Measurements from ENCODE around the gene FSD1.
A peak's percentile ranks its signal among the peaks of the same experiment; 100 is the strongest.
"Not testable (repeated sequence)": the region's sequence is repeated elsewhere in the genome, so short reads cannot be mapped to it uniquely, and the experiment has no call there.

FSD1 gene

DNA sequence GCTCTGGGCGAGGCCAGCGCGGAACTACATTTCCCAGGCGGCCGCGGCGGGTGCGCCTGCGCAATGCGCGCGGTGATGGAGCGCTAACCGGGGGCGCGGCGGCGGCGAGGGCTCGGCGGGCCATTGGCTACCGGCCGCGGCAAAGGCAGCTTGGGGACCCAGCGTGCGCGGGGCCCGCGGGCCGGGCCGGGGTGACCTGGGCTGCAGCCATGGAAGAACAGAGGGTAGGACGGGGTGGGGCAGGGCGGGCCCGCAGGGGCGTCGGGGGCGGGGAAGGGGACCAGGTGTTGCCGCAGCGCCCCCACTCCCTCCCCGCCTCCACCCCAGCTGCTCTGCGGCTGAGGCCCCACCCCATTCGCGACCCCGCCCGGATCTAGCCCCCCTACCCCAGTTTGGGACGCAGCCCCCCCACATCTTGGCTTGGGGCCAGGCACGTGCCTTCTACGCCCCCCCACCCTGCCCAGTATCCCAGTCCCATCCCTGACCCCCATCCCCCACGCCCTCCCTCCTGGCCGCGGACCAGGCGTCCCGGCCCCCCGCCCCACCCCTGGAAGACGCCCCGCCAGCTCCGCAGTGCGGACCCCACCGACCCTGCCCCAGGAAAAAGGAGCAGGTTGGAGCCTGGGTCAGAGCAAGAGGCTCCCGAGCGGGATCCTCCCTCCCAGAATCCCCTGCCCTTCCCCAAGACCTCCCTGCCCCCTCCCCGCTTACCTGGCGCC, at the start of gene FSD1:
TSS of gene FSD1 (plus strand) at position 61 of the 719 bp plus-strand sequence. CDS start at position 210, 149 bp downstream.
- peak; percentile 37 for DNase-seq

GRCh38 chr19:4256563-4256962, 47.8 kb upstream of the FSD1 start:
- DNase-seq, result no peak

- no peak for DNase-seq
Measured at GRCh38 chr19:4257025-4257424, 47.4 kb upstream of the FSD1 start.

- no peak for DNase-seq
Measured at GRCh38 chr19:4258181-4258580, 46.2 kb upstream of the FSD1 start.

DNA sequence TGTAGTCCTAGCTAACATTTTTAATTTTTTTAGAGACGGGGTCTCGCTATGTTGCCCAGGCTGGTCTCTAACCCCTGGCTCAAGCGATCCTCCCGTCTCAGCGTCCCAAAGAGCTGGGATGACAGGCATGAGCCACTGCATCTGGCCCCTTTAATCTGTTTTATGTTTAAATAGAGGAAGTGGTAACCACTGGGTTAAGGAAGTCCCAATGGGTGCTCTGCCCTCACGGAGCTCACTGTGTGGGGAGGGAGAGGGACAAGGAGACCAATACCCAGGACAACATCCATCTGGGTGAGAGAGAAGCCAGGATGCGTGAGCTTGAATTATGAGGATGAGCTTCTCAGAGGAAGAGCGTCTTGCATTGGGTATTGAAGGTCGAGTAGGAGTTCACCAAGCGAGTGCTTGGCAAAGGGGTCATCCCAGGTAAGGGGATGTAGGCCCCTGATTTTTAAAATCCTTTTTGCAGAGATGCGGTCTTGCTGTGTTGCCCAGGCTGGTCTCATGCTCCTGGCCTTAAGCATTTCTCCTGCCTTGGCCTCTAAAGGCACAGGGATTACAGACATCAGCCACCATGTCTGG, 43.7 kb upstream of the FSD1 start:
- DNase-seq, result no peak

- DNase-seq, result no peak
Measured at GRCh38 chr19:4264812-4265211, 39.6 kb upstream of the FSD1 start.

DNA sequence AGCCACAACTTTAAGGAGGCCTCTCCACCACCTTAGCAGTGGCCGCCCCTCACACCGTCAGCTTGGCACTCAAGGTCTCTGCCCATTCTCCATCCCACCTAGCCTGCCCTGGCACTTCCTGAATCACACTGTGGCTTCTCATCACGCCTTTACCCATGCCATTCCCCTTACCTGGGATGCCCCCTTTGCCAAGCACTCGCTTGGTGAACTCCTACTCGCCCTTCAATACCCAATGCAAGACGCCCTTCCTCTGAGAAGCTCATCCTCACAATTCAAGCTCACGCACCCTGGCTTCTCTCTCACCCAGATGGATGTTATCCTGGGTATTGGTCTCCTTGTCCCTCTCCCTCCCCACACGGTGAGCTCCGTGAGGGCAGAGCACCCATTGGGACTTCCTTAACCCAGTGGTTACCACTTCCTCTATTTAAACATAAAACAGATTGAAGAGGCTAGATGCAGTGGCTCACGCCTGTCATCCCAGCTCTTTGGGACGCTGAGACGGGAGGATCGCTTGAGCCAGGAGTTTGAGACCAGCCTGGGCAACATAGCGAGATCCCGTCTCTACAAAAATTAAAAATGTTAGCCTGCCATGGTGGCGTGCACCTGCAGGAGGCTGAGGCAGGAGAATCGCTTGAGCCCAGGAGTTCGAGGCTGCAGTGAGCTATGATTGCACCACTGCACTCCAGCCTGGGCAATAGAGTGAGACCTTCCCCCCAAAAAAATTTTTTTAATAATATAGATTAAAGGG, 38.0 kb upstream of the FSD1 start:
- no peak for DNase-seq

DNA sequence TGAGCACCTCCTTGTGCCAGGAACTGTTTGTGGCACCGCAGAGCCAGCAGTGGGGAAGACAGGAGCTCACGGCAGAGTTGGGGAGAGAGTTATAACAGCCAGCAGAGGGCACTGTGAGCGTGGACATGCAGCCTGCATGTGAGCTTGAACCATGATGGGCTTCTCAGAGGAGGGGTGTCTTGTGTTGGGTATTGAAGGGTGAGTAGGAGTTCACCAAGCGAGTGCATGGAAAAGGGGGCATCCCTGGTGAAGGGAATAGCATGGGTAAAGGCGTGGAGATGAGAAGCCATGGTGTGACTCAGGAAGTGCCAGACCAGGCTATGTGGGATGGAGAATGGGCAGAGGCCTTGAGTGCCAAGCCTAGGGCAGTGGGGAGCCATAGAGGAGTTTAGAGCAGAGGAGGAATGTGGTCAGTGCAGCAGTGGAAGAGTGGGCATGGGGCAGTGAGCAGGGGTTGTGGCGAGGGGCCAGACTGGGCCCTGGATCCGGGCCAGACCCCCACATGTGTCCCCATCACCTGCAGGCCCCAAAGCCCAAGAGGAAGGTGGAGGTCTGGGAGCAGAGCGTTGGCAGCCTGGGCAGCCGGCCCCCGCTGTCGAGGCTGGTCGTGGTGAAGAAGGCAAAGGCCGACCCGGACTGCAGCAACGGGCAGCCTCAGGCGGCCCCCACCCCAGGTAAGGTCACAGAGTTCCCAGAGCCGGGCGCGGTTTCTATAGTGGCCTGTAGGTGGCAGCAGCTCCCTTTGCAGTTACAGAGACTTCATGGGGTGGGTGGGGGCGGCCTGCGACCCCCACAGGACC, 37.1 kb upstream of the FSD1 start:
- DNase-seq, result peak; percentile 56

DNA sequence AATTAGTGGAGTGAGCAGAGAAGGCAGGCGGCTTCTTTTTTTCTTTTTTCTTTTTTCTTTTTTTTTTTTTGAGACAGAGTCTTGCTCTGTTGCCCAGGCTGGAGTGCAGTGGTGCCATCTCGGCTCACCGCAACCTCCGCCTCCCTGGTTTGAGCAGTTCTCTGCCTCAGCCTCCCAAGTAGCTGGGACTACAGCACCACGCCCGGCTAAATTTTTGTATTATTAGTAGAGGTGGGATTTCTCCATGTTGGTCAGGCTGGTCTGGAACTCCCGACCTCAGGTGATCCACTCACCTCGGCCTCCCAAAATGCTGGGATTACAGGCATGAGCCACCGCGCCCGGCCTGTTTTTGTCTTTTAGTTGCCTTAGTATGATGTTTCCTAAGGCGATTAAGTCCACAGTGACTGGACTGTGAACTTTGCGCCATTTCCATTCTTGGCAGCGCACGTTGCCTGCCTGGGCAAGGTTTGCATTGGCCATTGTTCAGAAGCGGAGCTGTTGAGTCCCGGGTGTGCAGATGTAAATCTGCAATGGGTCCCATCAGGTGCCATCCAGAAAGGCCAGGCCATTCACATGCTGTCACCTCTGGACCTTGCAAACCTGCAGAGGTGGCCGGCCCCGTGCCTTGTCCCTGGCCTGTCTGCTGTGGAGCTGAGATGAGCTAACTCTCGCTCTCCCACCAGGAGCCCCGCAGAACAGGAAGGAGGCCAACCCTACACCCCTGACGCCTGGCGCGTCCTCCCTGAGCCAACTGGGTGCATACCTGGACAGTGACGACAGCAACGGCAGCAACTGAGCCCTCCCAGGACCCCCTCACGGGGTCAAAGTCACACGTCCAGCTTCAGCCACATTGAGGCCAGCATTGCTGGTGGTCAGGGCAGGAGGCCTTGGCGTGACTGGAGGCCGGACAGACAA, 36.2 kb upstream of the FSD1 start:
- DNase-seq, result no peak

DNA sequence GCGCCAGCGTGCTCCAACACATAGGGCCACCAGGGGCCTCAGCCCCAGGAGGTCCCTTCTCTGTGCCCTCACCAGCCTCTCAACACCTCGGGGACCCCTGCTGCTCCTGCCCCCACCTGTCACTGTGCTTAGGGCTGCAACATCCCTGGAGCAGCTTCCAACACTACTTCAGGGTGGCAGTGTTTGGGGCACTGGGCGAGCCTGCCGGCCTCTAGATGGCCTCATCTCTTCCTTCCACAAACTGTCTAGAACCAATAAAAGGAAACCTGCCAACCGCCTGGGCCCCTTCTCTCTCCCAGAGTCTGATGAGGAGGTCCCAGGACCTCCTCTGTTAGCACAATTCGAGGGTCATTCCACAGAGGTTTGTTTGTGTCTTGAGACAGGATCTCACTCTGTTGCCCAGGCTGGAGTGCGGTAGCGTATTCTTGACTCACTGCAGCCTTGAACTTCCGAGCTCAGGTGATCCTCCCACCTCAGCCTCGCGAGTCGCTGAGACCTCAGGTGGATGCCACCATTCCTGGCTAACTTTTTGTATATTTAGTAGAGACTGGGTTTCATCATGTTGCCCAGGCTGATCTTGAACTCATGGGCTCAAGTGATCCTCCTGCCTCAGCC, 35.5 kb upstream of the FSD1 start:
- DNase-seq, result no peak

GRCh38 chr19:4272894-4273293, 31.5 kb upstream of the FSD1 start:
- no peak for DNase-seq

DNA sequence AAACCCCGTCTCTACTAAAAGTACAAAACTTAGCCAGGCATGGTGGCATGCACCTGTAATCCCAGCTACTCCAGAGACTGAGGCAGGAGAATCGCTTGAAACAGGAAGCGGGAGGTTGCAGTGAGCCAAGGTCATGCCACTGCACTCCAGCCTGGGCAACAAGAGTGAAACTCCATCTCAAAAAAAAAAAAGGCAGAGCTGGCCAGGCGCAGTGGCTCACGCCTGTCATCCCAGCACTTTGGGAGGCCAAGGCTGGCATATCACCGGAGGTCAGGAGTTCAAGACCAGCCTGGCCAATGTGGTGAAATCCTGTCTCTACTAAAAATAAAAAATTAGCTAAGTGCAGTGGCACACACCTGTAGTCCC, 30.1 kb upstream of the FSD1 start:
- not testable (repeated sequence) for DNase-seq

DNA sequence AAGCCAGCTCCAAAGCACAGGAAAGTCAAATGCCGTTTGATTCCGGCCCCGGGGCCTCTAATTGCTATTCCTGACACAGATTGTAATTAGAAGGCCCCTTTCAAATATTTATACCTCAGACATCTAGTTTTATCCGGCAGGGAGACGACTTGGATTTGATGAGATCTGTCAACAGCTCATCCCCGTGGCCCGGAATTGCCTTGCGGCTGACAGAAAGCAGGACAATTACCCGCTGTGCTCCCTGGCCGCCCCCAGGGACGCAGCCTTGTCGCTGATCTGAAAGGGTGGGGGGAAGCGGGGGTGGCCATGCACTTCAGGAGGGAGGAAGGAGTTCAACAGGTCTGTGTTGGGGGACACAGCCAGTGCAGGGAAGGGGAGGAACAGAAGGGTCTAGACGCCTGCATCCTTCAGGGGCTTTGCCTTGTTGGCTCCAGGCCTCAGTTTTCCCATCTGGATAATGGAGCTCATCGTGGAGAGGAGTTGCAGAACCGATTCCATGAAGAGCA, 27.2 kb upstream of the FSD1 start:
- DNase-seq, result no peak

- no peak for DNase-seq
Measured at GRCh38 chr19:4278010-4278409, 26.4 kb upstream of the FSD1 start.

- no peak for DNase-seq
Measured at GRCh38 chr19:4278419-4279266, 25.8 kb upstream of the FSD1 start, which contains the start of gene SHD. TSS of gene SHD (plus strand) at chr19:4279266. CDS start at chr19:4280064, 798 bp downstream.

- no peak for DNase-seq
Measured at GRCh38 chr19:4279267-4279529, 25.2 kb upstream of the FSD1 start.

GRCh38 chr19:4279530-4280422, 24.6 kb upstream of the FSD1 start:
- DNase-seq, result no peak

DNA sequence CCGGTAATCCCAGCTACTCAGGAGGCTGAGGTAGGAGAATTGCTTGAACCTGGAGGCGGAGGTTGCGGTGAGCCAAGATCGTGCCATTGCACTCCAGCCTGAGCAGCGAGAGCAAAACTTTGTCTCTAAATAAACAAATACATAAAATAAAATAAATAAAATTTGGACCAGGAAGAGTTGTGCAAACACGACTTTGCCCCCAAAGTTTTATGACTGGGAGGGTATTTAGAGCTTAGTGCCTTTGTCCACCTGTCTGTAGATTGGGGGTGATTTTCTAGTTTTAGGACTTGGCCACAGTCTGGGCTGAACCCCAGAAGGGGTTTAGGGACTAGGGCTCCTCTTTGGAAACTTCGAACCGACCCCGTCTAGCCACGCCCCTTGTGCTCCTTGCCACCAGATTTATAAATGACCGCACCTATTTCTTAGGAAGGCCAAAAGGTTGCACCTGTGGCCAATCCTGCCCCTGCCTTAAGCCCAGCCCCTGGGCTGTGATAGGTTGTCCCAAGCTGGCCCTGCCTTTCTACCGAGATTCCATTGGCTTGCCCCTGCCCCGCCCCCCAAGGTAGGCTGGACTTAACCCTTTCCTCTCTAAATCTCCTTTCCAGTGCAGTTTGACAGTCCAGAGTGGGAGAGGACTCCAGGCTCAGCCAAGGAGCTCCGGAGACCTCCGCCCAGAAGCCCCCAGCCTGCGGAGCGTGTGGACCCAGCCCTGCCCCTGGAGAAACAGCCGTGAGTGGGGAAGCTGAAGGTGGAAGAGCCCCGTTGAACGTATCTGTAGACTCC, 20.0 kb upstream of the FSD1 start:
- DNase-seq, result no peak

- no peak for DNase-seq
Measured at GRCh38 chr19:4284974-4285373, 19.4 kb upstream of the FSD1 start.

Data from activated T-cell treated with anti-CD3 and anti-CD28 coated beads for 4 hours (primary cell).